A673 (cell line): ENCODE results near the gene METTL1. TPM values are rescaled to one million over a fixed set of nuclear protein-coding genes. Genes with fewer than 3 reads are reported as not detected.

Source experiments
- BruUV-seq: library from RNA; stranded (reverse); fragments of 400-500 nt; replicated peaks from 2 replicates; lab custom pipeline; 2021; lab: Mats Ljungman, UMichigan
- CTCF ChIA-PET: fragments of 300-600 bp; sonication (Branson Sonifier 250); formaldehyde crosslinking; loops from one replicate; lab custom pipeline; 2022; ENCODE audit warnings: antibody characterized with exemption; lab: Charles Lee
- POLR2A ChIA-PET: fragments of 300-600 bp; sonication (Branson Sonifier 250); formaldehyde crosslinking; loops from one replicate; lab custom pipeline; 2022; ENCODE audit warnings: antibody characterized with exemption; ENCODE audit not compliant: low non-redundant PET; lab: Charles Lee
- DNase-seq: peaks from one replicate; pipeline ENCODE4 v3.0.0-alpha.2; 2015; ENCODE audit warnings: low spot score
- H3K27ac ChIP-seq: fragments of 200-600 bp; sonication (generic); 2 replicates; pipeline ENCODE4 v1.5.1; 2016; ENCODE audit warnings: mixed run types, low read depth, mild to moderate bottlenecking, mixed read lengths, antibody characterized with exemption, low read length; ENCODE audit not compliant: poor library complexity, severe bottlenecking
- H3K27me3 ChIP-seq: fragments of 200-600 bp; sonication (generic); replicated peaks from 2 replicates; pipeline ENCODE4 v1.6.1; 2017; ENCODE audit warnings: mixed run types, low read depth, mild to moderate bottlenecking, mixed read lengths, antibody characterized with exemption, low read length; ENCODE audit not compliant: insufficient read depth, poor library complexity
- H3K36me3 ChIP-seq: fragments of 200-600 bp; sonication (generic); 2 replicates; pipeline ENCODE4 v1.6.1; 2016; ENCODE audit warnings: mixed run types, mild to moderate bottlenecking, mixed read lengths, antibody characterized with exemption, low read length; ENCODE audit not compliant: insufficient read depth, poor library complexity, severe bottlenecking
- H3K4me1 ChIP-seq: fragments of 200-600 bp; sonication (generic); 2 replicates; pipeline ENCODE4 v1.6.1; 2017; ENCODE audit warnings: mixed run types, mild to moderate bottlenecking, mixed read lengths, antibody characterized with exemption, low read length; ENCODE audit not compliant: insufficient read depth, poor library complexity, severe bottlenecking
- H3K4me3 ChIP-seq: fragments of 200-600 bp; sonication (generic); 2 replicates; pipeline ENCODE4 v1.5.1; 2016; ENCODE audit warnings: low read depth, mixed run types, mild to moderate bottlenecking, mixed read lengths, low read length; ENCODE audit not compliant: poor library complexity, severe bottlenecking
- H3K9me3 ChIP-seq: fragments of 200-600 bp; sonication (generic); 2 replicates; pipeline ENCODE4 v1.6.1; 2016; ENCODE audit warnings: mixed run types, low read depth, mild to moderate bottlenecking, mixed read lengths, antibody characterized with exemption, low read length; ENCODE audit not compliant: poor library complexity, severe bottlenecking
- EZH2 ChIP-seq: fragments of 200-600 bp; sonication (generic); IDR thresholded peaks from 2 replicates; pipeline ENCODE4 v1.6.1; 2017; ENCODE audit warnings: borderline replicate concordance, low read depth, mild to moderate bottlenecking, mixed read lengths, antibody characterized with exemption, low read length; ENCODE audit not compliant: poor library complexity, severe bottlenecking
- intact Hi-C: fragments of 100-400 bp; cut with micrococcal nuclease; formaldehyde crosslinking; loops from one replicate; pipeline ENCODE4 v1.10.0; 2022; ENCODE audit not compliant: unreplicated experiment
- total RNA-seq: library from RNA; stranded (reverse); gene quantifications from 2 replicates; pipeline ENCODE4 v1.2.3, GENCODE V29; 2021
- TF ChIP-seq, protein P1 (sequence below): fragments of 300-800, 200-600 bp; sonication (generic); conservative IDR thresholded peaks from 2 replicates; pipeline ENCODE4 v1.5.1; 2017; ENCODE audit warnings: low read depth, mild to moderate bottlenecking, antibody characterized with exemption, low read length, moderate library complexity, mixed read lengths

The METTL1 gene
- total RNA-seq, 1 experiment from 2014 or later = 55.6 TPM

- Histone ChIP-seq H3K4me3 (peak overlapping the region; percentile 60), H3K36me3 (peaks cover 28% of the 10 kb centered on the region), H3K4me1 (peaks cover 18% of the 10 kb centered on the region), H3K27me3 (no peaks in the 10 kb centered on the region), H3K9me3 (no peaks in the 10 kb centered on the region), H3K27ac (peak overlapping the region; percentile 97)
- TF ChIP-seq EZH2 = no peak
- TF ChIP-seq, protein P1, sequence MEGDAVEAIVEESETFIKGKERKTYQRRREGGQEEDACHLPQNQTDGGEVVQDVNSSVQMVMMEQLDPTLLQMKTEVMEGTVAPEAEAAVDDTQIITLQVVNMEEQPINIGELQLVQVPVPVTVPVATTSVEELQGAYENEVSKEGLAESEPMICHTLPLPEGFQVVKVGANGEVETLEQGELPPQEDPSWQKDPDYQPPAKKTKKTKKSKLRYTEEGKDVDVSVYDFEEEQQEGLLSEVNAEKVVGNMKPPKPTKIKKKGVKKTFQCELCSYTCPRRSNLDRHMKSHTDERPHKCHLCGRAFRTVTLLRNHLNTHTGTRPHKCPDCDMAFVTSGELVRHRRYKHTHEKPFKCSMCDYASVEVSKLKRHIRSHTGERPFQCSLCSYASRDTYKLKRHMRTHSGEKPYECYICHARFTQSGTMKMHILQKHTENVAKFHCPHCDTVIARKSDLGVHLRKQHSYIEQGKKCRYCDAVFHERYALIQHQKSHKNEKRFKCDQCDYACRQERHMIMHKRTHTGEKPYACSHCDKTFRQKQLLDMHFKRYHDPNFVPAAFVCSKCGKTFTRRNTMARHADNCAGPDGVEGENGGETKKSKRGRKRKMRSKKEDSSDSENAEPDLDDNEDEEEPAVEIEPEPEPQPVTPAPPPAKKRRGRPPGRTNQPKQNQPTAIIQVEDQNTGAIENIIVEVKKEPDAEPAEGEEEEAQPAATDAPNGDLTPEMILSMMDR = no peak
- no TSS peak for BruUV-seq
- POLR2A ChIA-PET = interaction anchor here (0.6 to 1.1 kb wide), 4 partner anchors 15 to 227 kb away, joined by 6 to 9 read pairs (median 8); partner anchors contain the start of gene ARHGEF25
- DNase-seq = no peak
- intact Hi-C loops = loop anchor here (5.0 kb wide), 1 partner anchor 282 kb away; no protein-coding TSS in a partner anchor
- CTCF ChIA-PET = interaction anchor here (1.4 kb wide), 1 partner anchor 18 kb away, joined by 15 read pairs; no protein-coding TSS in a partner anchor
Measured at GRCh38 chr12:57744194-57744776, 27.6 kb downstream of the METTL1 start.

- peaks cover 23% of the 10 kb centered on the region for H3K36me3 ChIP-seq
- no peaks in the 10 kb centered on the region for H3K27me3 ChIP-seq
- intact Hi-C loops = loop anchor here (5.0 kb wide), 1 partner anchor 281 kb away; no protein-coding TSS in a partner anchor
- POLR2A ChIA-PET = no interaction called here
- TF ChIP-seq, protein P1 = no peak
- no peak for TF ChIP-seq EZH2
- H3K9me3 ChIP-seq = no peaks in the 10 kb centered on the region
- H3K27ac ChIP-seq = peak overlapping the region; percentile 97
- H3K4me1 ChIP-seq = peaks cover 22% of the 10 kb centered on the region
- peak overlapping the region; percentile 60 for H3K4me3 ChIP-seq
- no peak for DNase-seq
- BruUV-seq = no TSS peak
- CTCF ChIA-PET = no interaction called here
Measured at GRCh38 chr12:57743769-57744168, 28.1 kb downstream of the METTL1 start.

- DNase-seq = no peak
- intact Hi-C loops = loop anchor here (5.0 kb wide), 1 partner anchor 280 kb away; no protein-coding TSS in a partner anchor
- ChIA-PET CTCF (no interaction called here), POLR2A (interaction anchor here (0.6 kb wide), 1 partner anchor 189 kb away, joined by 3 read pairs; no protein-coding TSS in a partner anchor)
- BruUV-seq = no TSS peak
- H3K4me3 ChIP-seq = no peak overlapping the region
- H3K27ac ChIP-seq = no peak overlapping the region
- TF ChIP-seq, protein P1 = no peak
- TF ChIP-seq EZH2 = no peak
- H3K4me1 ChIP-seq = peaks cover 29% of the 10 kb centered on the region
- peaks cover 10% of the 10 kb centered on the region for H3K36me3 ChIP-seq
- peaks cover 7% of the 10 kb centered on the region for H3K27me3 ChIP-seq
- H3K9me3 ChIP-seq = no peaks in the 10 kb centered on the region
Measured at GRCh38 chr12:57741844-57742738, 29.8 kb downstream of the METTL1 start.
